GM18505 (cell line): Measurements from ENCODE around the gene HRCT1.

Experiments used
- ATAC-seq: cut with Tn5 transposase; IDR thresholded peaks from one replicate; pipeline ENCODE4 v1.9.1; 2021; ENCODE audit not compliant: unreplicated experiment
- POLR2A ChIP-seq: IDR thresholded peaks from 4 replicates; pipeline ENCODE4 v1.6.1; 2011; ENCODE audit warnings: borderline replicate concordance; ENCODE audit not compliant: insufficient read depth, insufficient read length; ENCODE audit errors: extremely low read depth

HRCT1 gene

DNA sequence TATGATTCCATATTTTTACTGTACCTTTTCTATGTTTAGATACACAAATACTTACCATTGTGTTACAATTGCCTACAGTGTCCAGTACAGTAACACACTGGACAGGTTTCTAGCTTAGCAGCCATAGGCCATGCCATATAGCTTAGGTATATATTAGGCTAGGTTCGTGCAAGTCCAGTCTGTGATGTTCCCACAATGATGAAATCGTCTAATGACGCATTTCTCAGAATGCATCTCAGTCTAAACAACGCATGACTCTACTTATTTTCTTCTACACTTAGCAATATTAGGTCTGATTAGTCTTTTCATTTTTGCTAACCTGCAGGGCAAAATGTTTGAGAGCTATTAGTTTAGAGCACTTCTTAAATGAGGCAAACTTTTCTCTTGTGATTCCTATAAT lies 29.3 kb downstream of the HRCT1 start:
- ATAC-seq = no peak
- no peak for TF ChIP-seq POLR2A

DNA sequence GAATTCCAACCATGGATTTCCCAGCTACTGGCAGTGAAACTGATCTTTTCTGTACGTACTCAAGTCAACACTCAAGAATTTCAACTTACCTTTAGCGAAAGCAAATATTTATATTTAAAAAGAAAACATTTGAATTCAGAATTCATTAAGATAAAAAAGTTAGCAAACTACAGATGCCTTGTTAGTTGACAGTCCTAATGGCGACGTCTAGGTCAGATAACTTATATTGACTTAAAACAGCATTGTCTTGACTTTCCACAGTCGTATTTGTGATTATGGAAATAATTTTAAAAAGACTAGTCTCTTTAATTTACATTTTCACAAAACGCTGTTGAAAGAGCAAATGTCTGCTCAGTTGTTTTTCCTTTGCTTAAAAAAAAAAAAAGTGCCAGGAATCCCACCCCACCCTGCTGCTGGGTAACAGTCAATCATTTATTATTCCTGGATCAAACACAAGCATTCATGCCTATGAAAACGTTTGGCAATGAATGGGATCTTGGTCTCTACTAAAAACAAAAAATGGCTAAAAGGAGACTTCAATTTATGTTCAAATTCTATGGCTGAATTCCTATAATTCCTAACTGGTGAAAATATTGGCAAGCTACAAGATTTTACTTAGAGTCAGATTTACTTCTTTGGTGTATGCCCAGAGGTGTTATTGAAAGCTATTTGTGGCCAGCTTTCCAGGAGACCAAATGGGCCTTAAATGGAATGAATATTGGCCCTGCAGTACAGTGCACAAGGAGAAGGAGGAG lies 29.9 kb downstream of the HRCT1 start:
- TF ChIP-seq POLR2A = no peak
- no peak for ATAC-seq

- no peak for ATAC-seq
- no peak for TF ChIP-seq POLR2A
Observed at GRCh38 chr9:35937227-35937626, 31.2 kb downstream of the HRCT1 start.

DNA sequence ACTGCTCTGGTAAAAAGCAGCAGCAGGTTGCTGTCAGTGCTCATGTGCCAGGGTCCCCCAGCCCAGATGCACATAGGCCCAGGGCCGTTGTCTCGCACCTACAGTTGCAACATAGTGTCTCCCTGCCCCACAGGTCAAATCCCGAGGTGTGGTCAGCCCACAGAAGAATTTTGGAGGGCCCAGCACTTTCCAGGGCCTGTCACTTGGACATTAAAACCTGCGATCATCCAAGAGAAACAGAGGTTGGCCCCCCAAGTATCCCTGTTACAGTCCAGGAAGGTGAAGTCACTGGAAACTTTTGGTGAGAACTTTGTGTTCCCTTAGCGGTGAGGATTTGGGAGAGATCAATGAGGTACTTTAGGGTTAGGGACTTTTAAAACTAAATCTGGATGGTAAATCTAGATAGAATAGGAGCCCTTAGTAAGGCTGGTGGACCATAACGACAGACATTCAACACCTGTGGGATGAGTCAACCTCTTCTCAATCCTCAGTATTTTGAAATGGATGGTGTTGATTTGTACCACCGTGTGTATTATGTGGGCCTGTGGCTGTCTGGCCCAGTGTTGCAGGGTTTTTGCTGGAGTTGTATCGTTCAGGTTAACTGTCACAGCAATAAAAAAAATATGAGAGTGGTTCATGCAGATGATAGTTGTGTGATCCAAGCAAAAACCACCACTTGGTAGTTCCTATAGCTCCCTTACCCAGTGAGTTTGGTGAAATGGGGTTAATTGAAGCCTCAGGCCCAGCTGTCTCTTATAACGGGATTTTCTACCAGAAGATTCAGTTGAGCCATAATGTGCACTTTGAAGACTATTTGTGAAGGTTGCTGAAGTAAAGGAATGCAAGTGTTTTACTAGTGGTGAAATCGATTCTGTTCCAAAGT lies 32.7 kb downstream of the HRCT1 start:
- no peak for TF ChIP-seq POLR2A
- ATAC-seq = no peak

DNA sequence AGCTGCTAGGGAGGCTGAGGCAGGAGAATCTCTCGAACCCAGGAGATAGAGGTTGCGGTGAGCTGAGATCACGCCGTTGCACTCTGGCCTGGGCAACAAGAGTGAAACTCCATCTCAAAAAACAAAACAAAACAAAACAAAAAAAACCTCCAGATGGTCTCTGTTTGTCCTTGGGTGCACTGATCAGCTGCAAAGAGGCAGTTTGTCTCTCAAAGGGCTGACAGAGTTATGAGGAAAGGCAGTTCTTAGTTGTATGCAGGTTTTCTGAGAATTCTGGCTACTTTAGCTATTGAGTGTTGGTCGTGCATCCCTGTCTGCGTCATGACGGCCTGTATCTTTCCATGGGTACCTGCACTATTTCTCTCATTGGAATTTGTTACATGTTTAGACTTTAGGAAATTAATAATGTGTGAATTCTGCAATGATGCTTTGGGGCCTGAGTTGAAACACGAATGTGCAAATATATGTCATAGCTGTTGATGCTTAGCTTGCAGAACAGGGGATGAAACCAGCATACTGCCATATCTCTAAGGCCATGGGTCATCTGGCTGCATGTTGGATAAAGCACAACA lies 33.8 kb downstream of the HRCT1 start:
- no peak for TF ChIP-seq POLR2A
- ATAC-seq = no peak

- no peak for TF ChIP-seq POLR2A
- no peak for ATAC-seq
Observed at GRCh38 chr9:35940458-35941407, 34.7 kb downstream of the HRCT1 start.

DNA sequence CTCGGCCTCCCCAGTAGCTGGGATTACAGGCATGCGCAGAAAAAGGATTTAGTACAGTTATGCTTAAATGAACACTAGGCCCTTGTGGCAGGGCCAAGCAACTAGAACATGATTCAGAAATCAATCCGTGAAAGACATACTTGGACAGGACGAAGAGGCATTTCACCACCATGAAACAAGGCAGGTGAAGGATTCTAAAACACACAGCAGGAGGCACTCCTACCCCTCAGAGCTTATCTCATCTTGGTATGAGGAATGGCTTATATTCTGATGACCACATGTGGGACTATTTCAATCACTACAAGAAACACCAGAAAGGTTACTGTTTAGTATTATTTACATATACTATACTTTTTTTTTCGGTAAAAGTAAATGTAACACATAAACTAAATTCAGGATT lies 36.3 kb downstream of the HRCT1 start:
- no peak for TF ChIP-seq POLR2A
- ATAC-seq = no peak

DNA sequence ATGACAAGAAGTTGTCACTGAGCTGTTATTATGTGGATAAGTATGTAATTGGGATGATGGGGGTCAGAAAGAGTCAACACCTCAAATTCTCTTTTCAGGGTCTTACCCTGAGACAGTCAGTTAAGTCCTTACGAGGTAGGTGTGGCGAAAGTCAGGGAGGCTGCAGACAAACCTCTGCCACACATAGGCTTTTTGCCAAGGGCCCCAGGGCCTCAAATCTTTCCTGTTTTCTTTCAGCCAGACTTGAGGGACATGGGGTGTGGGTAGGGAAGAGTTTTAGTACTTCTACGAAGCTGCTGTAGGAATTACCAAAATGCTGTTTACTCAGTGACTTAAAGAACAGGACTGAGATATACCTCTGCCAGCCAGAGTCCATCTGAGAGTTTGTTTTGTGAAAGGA lies 38.2 kb downstream of the HRCT1 start:
- no peak for TF ChIP-seq POLR2A
- ATAC-seq = no peak

DNA sequence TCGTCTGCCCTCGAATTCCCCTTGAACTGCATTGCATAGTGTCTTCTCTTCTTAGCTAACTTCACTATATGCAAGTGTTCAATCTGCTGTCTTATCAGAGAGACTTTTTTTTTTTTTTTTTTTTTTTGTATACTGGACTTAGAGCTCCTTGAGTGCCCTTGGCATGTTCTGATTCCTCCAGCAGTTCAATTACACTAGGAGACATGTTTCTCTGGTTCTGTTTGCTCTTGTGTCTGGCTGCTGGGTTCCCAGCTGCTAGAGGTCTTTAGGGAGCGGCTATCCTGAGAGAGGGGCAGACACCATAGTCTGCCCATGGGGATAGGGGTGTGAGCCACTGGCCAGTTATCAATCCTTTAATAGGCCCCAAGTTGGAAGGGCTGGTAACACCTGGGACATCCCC lies 38.8 kb downstream of the HRCT1 start:
- TF ChIP-seq POLR2A = no peak
- ATAC-seq = no peak

- TF ChIP-seq POLR2A = no peak
- ATAC-seq = no peak
Observed at GRCh38 chr9:35945341-35946018, 39.5 kb downstream of the HRCT1 start.

DNA sequence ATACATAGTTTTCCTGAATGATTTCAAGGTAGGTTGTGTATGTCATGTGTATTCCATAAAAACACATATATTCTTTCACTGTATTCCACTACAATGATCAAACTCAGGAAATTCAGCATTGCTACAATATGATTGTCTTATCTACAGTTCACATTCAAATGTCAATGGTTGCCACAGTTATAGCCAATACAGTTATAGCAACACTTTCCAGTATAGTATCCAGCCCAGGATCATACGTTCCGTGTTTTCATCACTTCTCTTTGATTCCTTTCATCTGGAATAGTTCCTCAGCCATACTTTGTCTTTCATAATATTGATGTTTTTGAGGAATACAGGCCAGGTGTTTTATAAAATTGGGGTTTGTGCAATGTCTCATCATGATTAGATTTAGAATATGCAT lies 42.4 kb downstream of the HRCT1 start:
- no peak for TF ChIP-seq POLR2A
- no peak for ATAC-seq

GRCh38 chr9:35948901-35949318 lies 42.9 kb downstream of the HRCT1 start:
- TF ChIP-seq POLR2A = no peak
- ATAC-seq = no peak

- TF ChIP-seq POLR2A = no peak
- no peak for ATAC-seq
Observed at GRCh38 chr9:35951736-35952135, 45.7 kb downstream of the HRCT1 start.
